Uterus (tissue), 2 donors: ENCODE data around the gene PTPRM.

ENCODE experiments used
- POLR2A ChIP-seq, 2 donors: fragments of 450-650 bp; IDR thresholded peaks; one replicate each; pipeline ENCODE4 v1.6.1; 2016; ENCODE audit warnings: antibody characterized with exemption in 2 of 2, mild to moderate bottlenecking in 1 of 2, moderate library complexity in 1 of 2
- TF ChIP-seq, protein P1 (sequence below), 4 experiments: fragments of 200-600 bp in 2 of 4; fragments of 450-650 bp in 2 of 4; sonication (generic) in 2 of 4; IDR thresholded peaks; one replicate each; pipeline ENCODE4 v1.5.1; 2016 to 2019; ENCODE audit warnings: antibody characterized with exemption in 4 of 4, mild to moderate bottlenecking in 2 of 4, moderate library complexity in 1 of 4

DNA sequence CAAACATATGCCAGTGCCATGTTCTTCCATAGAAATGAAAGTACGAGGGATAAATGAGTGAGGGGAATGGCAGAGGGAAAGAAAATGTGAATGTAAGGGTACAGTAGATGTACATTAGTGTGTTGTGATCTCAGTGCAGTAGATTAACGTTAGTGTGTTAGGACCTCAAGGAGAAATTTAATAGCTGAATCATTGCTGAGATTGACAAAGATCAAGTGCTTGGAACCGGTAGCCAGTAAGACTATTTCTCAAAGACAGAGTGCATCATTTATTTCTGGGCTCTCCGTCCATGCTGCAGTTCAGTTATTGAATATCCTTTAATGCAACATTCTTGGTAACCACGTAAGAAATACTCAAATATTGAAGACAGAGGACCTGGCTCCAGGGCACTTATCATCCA lies 246.0 kb downstream of the PTPRM start:
- TF ChIP-seq, protein P1, sequence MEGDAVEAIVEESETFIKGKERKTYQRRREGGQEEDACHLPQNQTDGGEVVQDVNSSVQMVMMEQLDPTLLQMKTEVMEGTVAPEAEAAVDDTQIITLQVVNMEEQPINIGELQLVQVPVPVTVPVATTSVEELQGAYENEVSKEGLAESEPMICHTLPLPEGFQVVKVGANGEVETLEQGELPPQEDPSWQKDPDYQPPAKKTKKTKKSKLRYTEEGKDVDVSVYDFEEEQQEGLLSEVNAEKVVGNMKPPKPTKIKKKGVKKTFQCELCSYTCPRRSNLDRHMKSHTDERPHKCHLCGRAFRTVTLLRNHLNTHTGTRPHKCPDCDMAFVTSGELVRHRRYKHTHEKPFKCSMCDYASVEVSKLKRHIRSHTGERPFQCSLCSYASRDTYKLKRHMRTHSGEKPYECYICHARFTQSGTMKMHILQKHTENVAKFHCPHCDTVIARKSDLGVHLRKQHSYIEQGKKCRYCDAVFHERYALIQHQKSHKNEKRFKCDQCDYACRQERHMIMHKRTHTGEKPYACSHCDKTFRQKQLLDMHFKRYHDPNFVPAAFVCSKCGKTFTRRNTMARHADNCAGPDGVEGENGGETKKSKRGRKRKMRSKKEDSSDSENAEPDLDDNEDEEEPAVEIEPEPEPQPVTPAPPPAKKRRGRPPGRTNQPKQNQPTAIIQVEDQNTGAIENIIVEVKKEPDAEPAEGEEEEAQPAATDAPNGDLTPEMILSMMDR (IDR thresholded peaks at IDR 0.05), result no peak
- no peak for TF ChIP-seq POLR2A (IDR thresholded peaks at IDR 0.05)
